K562 (cell line): ENCODE results near the gene CBX3. TPM values are rescaled to one million over a fixed set of nuclear protein-coding genes. Genes with fewer than 3 reads are reported as not detected.

Experiments
- GABPB1 ChIP-seq: sonication (generic); formaldehyde crosslinking; IDR thresholded peaks from 2 replicates; pipeline ENCODE4 v1.8.0; 2022; ENCODE audit warnings: mild to moderate bottlenecking, missing genetic modification reagents
- HDAC1 ChIP-seq, 2 experiments: fragments of 450-650 bp; IDR thresholded peaks; 2 replicates each; pipeline ENCODE4 v1.6.1; 2016 to 2017; ENCODE audit warnings: inconsistent platforms in 1 of 2, mild to moderate bottlenecking in 1 of 2, moderate library complexity in 1 of 2
- RB1 ChIP-seq: fragments of 450-650 bp; IDR thresholded peaks from 2 replicates; pipeline ENCODE4 v1.6.1; 2017; ENCODE audit warnings: low read depth, mild to moderate bottlenecking
- RNF2 ChIP-seq: sonication (generic); IDR thresholded peaks from 2 replicates; pipeline ENCODE4 v1.6.1; 2016
- RREB1 ChIP-seq: fragments of 250-450 bp; sonication (Bioruptor Pico); IDR thresholded peaks from 2 replicates; pipeline ENCODE4 v1.4.0; 2020
- SIX5 ChIP-seq, 2 experiments: IDR thresholded peaks; 2 replicates each; pipeline ENCODE4 v1.6.1; 2011; ENCODE audit warnings: low read length in 2 of 2, borderline replicate concordance in 1 of 2, low read depth in 1 of 2, mild to moderate bottlenecking in 1 of 2, moderate library complexity in 1 of 2; ENCODE audit not compliant: insufficient read depth in 1 of 2
- UBTF ChIP-seq, 2 experiments: IDR thresholded peaks; 2 replicates each; pipeline ENCODE4 v1.6.1; 2012; ENCODE audit warnings: improper control_type of control experiment in 2 of 2, low read depth in 2 of 2, low read length in 2 of 2, borderline replicate concordance in 1 of 2
- XRCC5 ChIP-seq: fragments of 200-400 bp; formaldehyde crosslinking; IDR thresholded peaks from 2 replicates; pipeline ENCODE4 v1.6.1; 2017; ENCODE audit warnings: low read depth, mild to moderate bottlenecking, low read length
- ZNF311 ChIP-seq: fragments of 250-450 bp; sonication (Bioruptor Pico); IDR thresholded peaks from 2 replicates; pipeline ENCODE4 v1.4.0; 2020; ENCODE audit warnings: mild to moderate bottlenecking, moderate library complexity
- ZNF398 ChIP-seq: fragments of 250-450 bp; sonication (Bioruptor Pico); IDR thresholded peaks from 2 replicates; pipeline ENCODE4 v1.8.0; 2021; ENCODE audit warnings: moderate library complexity, mild to moderate bottlenecking, inconsistent platforms
- ZNF511 ChIP-seq: sonication (generic); formaldehyde crosslinking; IDR thresholded peaks from 2 replicates; pipeline ENCODE4 v1.8.0; 2022; ENCODE audit warnings: mild to moderate bottlenecking, missing genetic modification reagents
- polyA plus RNA-seq, 8 experiments: library from polyadenylated mRNA; depleted of rRNA in 4 of 8; stranded (reverse) in 5 of 8; unstranded in 3 of 8; fragments of >200 nt; fragmentation: Nextera tagmentation in 2 of 8; fragmentation: Illumina TruSeq in 1 of 8; extraction: Ambion mirVana in 2 of 8; extraction: Trizol in 1 of 8; gene quantifications; 2 replicates each; pipeline versions ENCODE4 v1.2.1 to v1.2.3, GENCODE V29; 2011 to 2014; ENCODE audit warnings: inconsistent platforms in 1 of 8, missing spikeins in 1 of 8
- total RNA-seq, 7 experiments: library from RNA; depleted of rRNA in 6 of 7; stranded (reverse); fragments of >200 nt in 6 of 7; fragmentation: Illumina TruSeq in 2 of 7; extraction: Trizol in 2 of 7; gene quantifications; 2 replicates each; pipeline versions ENCODE4 v1.2.1 to v1.2.3, GENCODE V29; 2011 to 2021; ENCODE audit warnings: low replicate concordance in 1 of 7
- TF ChIP-seq, protein P1 (sequence below): fragments of 450-650 bp; IDR thresholded peaks from 2 replicates; pipeline ENCODE4 v1.6.1; 2018; ENCODE audit warnings: mild to moderate bottlenecking, low read depth; ENCODE audit not compliant: partially characterized antibody
- TF ChIP-seq, protein P2 (sequence below): sonication (generic); IDR thresholded peaks from 2 replicates; pipeline ENCODE4 v1.6.1; 2016

The CBX3 gene
- total and polyA plus RNA-seq, 9 of the 15 experiments (the other 6 are each of a cell fraction or from before 2014, with no cell fraction given) = 198 to 413 (median 328) TPM

DNA sequence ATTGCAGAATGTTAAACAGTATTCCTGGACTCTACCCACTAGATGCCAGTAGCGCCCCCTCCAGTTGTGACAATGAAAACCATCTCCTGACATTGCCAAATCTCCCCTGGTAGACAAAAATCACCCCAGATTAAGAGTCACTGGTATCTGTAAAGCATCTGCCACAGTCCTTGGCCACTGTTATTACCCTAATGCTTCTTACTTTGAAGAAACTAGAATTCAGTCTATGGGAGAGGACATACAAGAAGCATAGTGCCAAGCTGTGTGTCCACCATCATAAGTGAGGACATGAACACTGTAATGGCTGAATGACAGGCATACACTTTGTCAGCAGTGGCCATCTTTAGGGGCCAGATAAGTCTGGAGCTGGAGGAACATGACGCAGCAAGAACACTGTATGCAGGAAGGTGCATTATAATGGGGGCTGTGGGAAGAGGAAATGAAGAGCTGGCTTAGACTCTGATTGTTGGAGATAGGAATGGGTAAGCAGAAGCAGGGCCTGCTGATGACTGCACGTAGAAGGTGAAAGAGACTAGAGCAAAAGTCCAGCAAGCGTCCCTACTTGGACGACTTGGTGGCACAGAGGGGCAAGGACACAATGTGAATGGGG lies 32.5 kb downstream of the CBX3 start (continued):
- TF ChIP-seq, protein P1, sequence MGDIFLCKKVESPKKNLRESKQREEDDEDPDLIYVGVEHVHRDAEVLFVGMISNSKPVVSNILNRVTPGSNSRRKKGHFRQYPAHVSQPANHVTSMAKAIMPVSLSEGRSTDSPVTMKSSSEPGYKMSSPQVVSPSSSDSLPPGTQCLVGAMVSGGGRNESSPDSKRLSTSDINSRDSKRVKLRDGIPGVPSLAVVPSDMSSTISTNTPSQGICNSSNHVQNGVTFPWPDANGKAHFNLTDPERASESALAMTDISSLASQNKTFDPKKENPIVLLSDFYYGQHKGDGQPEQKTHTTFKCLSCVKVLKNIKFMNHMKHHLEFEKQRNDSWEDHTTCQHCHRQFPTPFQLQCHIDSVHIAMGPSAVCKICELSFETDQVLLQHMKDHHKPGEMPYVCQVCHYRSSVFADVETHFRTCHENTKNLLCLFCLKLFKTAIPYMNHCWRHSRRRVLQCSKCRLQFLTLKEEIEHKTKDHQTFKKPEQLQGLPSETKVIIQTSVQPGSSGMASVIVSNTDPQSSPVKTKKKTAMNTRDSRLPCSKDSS = no peak
- 0 out of 4 replicates have a peak, but pooled peaks of 1 of the 2 experiments have one; percentile 24 for TF ChIP-seq UBTF (IDR thresholded peaks at IDR 0.05; ENCODE audit: borderline replicate concordance in 1 of 2, low read depth in 2 of 2, low read length in 2 of 2)
- TF ChIP-seq ZNF311 (CRISPR knock-in tag) = peak; percentile 88
- no peak for TF ChIP-seq SIX5 (IDR thresholded peaks at IDR 0.05; ENCODE audit: borderline replicate concordance in 1 of 2, insufficient read depth in 1 of 2, low read depth in 1 of 2, low read length in 2 of 2)
- TF ChIP-seq, protein P2, sequence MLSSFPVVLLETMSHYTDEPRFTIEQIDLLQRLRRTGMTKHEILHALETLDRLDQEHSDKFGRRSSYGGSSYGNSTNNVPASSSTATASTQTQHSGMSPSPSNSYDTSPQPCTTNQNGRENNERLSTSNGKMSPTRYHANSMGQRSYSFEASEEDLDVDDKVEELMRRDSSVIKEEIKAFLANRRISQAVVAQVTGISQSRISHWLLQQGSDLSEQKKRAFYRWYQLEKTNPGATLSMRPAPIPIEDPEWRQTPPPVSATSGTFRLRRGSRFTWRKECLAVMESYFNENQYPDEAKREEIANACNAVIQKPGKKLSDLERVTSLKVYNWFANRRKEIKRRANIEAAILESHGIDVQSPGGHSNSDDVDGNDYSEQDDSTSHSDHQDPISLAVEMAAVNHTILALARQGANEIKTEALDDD = no peak
- TF ChIP-seq RNF2 = peak; percentile 70; the same call in 1 of the 2 replicates
- no peak for TF ChIP-seq GABPB1
- TF ChIP-seq HDAC1 (IDR thresholded peaks at IDR 0.05) = peak in 1 of 2 experiments; percentile 80; a peak in 2 of 4 replicates
- TF ChIP-seq XRCC5 = no peak
- no peak for TF ChIP-seq ZNF511 (CRISPR knock-in tag)
- no peak for TF ChIP-seq ZNF398 (CRISPR knock-in tag)
- no peak for TF ChIP-seq RB1
- no peak for TF ChIP-seq RREB1 (CRISPR knock-in tag)
